ENCODE measurements around the gene LRRTM4. TPM values are rescaled to one million over a fixed set of nuclear protein-coding genes. Genes with fewer than 3 reads are reported as not detected.
"Not testable (repeated sequence)": the region's sequence is repeated elsewhere in the genome, so short reads cannot be mapped to it uniquely, and the experiment has no call there.

Gene LRRTM4
- total RNA-seq, 4 donors from 2014 or later: not detected

- no peak for DNase-seq
- TF ChIP-seq CTCF (IDR thresholded peaks at IDR 0.05): no peak
- TF ChIP-seq POLR2A (IDR thresholded peaks at IDR 0.05): no peak
- no peaks in the 10 kb centered on the region for H3K4me1 ChIP-seq
- H3K9me3 ChIP-seq: no peaks in the 10 kb centered on the region
- H3K27ac ChIP-seq: no peak overlapping the region
- no peak overlapping the region for H3K4me3 ChIP-seq (replicated peaks in 1 of 3)
- 21 to 42% methylated on average over 2 of the region's 2 CpGs for WGBS, 2 donors
- intact Hi-C loops (cut with DNase I): no loop called here
- no peaks in the 10 kb centered on the region for H3K36me3 ChIP-seq
- H3K27me3 ChIP-seq: no peaks in the 10 kb centered on the region
These were observed 810.7 kb downstream of the LRRTM4 start for GRCh38 chr2:76711490-76711889.

- Histone ChIP-seq H3K9me3 (no peaks in the 10 kb centered on the region), H3K4me1 (no peaks in the 10 kb centered on the region), H3K27ac (no peak overlapping the region), H3K27me3 (no peaks in the 10 kb centered on the region), H3K36me3 (no peaks in the 10 kb centered on the region), H3K4me3 (replicated peaks in 1 of 3) (no peak overlapping the region)
- no peak for DNase-seq
- intact Hi-C loops (cut with DNase I): no loop called here
- WGBS, 2 donors: 81 to 94% methylated on average over 6 of the region's 6 CpGs
- no peak for TF ChIP-seq POLR2A (IDR thresholded peaks at IDR 0.05)
- TF ChIP-seq CTCF (IDR thresholded peaks at IDR 0.05): no peak
These were observed 821.3 kb downstream of the LRRTM4 start for GRCh38 chr2:76700894-76701293.

GRCh38 chr2:76697998-76698713 lies 824.0 kb downstream of the LRRTM4 start:
- H3K27ac ChIP-seq; intact Hi-C loops (cut with DNase I); H3K27me3 ChIP-seq; H3K4me1 ChIP-seq; DNase-seq; H3K36me3 ChIP-seq; H3K4me3 ChIP-seq (replicated peaks in 1 of 3); H3K9me3 ChIP-seq: not testable (repeated sequence)
- WGBS, 2 donors: 87 to 95% methylated on average over 9 to 15 of the region's 33 CpGs

Small RNA genes lying within 50 kb of the gene (small RNA-seq; reads per million reads assigned to genes)
- not detected for gene RNA5SP98

Data from thyroid gland (tissue), 4 donors.